Measurements from ENCODE around the gene FKBP11.

DNA sequence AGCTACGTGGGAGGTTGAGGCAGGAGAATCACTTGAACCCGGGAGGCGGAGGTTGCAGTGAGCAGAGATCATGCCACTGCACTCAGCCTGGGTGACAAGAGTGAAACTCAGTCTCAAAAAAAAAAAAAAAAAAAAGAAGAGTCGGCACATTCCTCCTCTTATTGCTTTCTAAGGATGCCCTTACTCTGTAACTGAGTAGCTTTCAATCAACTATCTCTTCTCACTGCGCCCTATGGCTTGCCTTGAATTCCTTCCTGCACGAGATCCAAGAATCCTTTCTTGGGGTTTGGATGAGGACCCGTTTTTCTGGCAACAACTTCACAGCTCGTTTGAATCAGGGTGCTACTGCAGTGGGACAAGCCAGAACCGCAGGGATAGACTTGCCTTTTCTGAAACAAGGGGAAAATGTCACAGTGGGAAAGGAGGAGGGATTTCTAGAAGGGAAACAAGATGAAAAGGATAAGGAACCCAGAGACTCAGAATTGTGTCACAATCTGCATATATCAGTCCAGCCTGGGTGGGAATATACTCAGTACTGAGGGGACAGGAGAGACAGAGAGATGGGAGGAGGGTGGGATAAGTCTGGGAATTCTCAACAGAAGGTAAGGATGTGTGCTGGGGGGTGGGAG, 43.5 kb downstream of the FKBP11 start:
- TF ChIP-seq POLR2A (IDR thresholded peaks at IDR 0.05) (no peak), CTCF (IDR thresholded peaks at IDR 0.05) (no peak)
